Cardiac fibroblast (primary cell): ENCODE results near the gene UBE3D.

Source experiments
- DNase-seq, 2 donors: peaks; one replicate each; pipeline versions ENCODE4 v3.0.0 to v3.0.0-alpha.2; 2010; ENCODE audit warnings: low read depth in 2 of 2
- H3K4me3 ChIP-seq, 2 donors: replicated peaks in 1 of 2; 1 replicate in 1 of 2; 2 replicates in 1 of 2; pipeline ENCODE4 v1.5.1; 2011; ENCODE audit warnings: low read depth in 2 of 2, low read length in 2 of 2, mild to moderate bottlenecking in 2 of 2, moderate library complexity in 1 of 2
- CTCF ChIP-seq: IDR thresholded peaks from one replicate; pipeline ENCODE4 v1.5.1; 2011; ENCODE audit warnings: low read depth, mild to moderate bottlenecking, low read length, inconsistent platforms

UBE3D gene

GRCh38 chr6:83071023-83071422 is 5.4 kb upstream of the UBE3D start:
- no peak for TF ChIP-seq CTCF
- DNase-seq, result peak in 1 of 2 donors; percentile 58
- H3K4me3 ChIP-seq, result no peak overlapping the region

GRCh38 chr6:83069633-83070032 is 4.0 kb upstream of the UBE3D start:
- no peak overlapping the region for H3K4me3 ChIP-seq
- no peak for DNase-seq
- TF ChIP-seq CTCF, result no peak

- peak overlapping the region; percentile 94 for H3K4me3 ChIP-seq
- TF ChIP-seq CTCF, result no peak
Measured at GRCh38 chr6:83068616-83069015, 3.0 kb upstream of the UBE3D start.

GRCh38 chr6:83067448-83068439 is 2.1 kb upstream of the UBE3D start, which contains the start of gene DOP1A:
TSS of gene DOP1A (plus strand) at chr6:83067671. CDS start at chr6:83096978, 29,307 bp downstream.
- peak; percentile 94 to 96 for DNase-seq
- peak within 1 kb of the TSS; percentile 94 for H3K4me3 ChIP-seq
- TF ChIP-seq CTCF, result peak; percentile 99

More at GRCh38 chr6:83068616-83069015, 3.0 kb upstream of the UBE3D start:
- DNase-seq, result no peak

GRCh38 chr6:83062225-83062624 is 3.4 kb downstream of the UBE3D start:
- peak in 1 of 2 donors; percentile 50 for DNase-seq
- no peak for TF ChIP-seq CTCF
- H3K4me3 ChIP-seq, result no peak overlapping the region

- DNase-seq, result no peak
- H3K4me3 ChIP-seq, result no peak overlapping the region
- no peak for TF ChIP-seq CTCF
Measured at GRCh38 chr6:83061190-83061589, 4.5 kb downstream of the UBE3D start.
